ENCODE measurements around the gene SH2D3A.

DNA sequence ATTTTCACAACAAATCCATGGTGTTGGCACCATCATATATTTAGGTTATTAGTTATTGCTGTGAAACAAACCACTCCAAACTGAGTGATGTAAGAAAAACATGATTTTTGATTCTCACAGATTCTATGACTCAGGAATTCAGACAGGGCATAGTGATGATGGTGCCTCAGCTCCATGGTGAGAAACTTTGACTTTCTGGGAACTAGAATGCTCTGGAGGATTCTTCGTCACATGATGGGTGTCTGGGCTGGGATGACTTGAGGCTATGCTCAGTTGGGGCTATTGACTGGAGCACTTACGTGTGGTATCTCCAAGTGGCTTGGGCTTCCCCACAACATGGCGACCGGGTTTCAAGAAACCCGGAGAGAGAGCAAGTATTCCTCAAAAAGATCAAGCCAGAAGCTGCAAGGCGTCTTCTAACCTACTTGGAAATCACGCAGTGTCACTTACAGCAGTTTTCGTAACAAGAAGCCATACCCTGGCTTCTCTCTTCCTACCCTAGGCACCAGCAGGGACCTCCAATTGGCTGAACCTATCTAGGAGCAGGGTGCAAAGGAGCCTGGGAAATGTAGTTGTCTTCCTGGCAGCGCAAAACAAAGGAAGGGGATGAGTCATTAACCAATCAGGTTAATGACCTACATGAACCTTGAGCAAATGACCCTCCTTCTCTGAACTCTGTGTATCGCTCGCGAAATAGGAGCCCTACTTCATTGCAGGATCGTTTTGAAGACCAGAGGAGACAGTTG lies 27.6 kb upstream of the SH2D3A start:
- TF ChIP-seq, protein P1, sequence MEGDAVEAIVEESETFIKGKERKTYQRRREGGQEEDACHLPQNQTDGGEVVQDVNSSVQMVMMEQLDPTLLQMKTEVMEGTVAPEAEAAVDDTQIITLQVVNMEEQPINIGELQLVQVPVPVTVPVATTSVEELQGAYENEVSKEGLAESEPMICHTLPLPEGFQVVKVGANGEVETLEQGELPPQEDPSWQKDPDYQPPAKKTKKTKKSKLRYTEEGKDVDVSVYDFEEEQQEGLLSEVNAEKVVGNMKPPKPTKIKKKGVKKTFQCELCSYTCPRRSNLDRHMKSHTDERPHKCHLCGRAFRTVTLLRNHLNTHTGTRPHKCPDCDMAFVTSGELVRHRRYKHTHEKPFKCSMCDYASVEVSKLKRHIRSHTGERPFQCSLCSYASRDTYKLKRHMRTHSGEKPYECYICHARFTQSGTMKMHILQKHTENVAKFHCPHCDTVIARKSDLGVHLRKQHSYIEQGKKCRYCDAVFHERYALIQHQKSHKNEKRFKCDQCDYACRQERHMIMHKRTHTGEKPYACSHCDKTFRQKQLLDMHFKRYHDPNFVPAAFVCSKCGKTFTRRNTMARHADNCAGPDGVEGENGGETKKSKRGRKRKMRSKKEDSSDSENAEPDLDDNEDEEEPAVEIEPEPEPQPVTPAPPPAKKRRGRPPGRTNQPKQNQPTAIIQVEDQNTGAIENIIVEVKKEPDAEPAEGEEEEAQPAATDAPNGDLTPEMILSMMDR (conservative IDR thresholded peaks at IDR 0.05; ENCODE audit: low read length), result no peak
- no peak for TF ChIP-seq EZH2phosphoT487 (IDR thresholded peaks at IDR 0.05; ENCODE audit: borderline replicate concordance)
